Measurements from ENCODE around the gene CASP9.

Gene CASP9

GRCh38 chr1:15557008-15557407 is 33.0 kb upstream of the CASP9 start:
- no peak for DNase-seq (ENCODE audit: low read depth, low spot score)
- Histone ChIP-seq H3K27ac (no peak overlapping the region), H3K9ac (ENCODE audit: insufficient read length) (no peak overlapping the region), H3K4me3 (no peak overlapping the region), H3K36me3 (ENCODE audit: insufficient read depth, low read length) (peaks cover 8% of the 10 kb centered on the region), H3K9me3 (ENCODE audit: low read depth, low read length) (no peaks in the 10 kb centered on the region)
- TF ChIP-seq FOXP2 (optimal IDR thresholded peaks at IDR 0.05; ENCODE audit: control extremely low read depth, extremely low read length, insufficient read depth) = no peak

- H3K27ac ChIP-seq = no peak overlapping the region
- no peak overlapping the region for H3K4me3 ChIP-seq
- DNase-seq (ENCODE audit: low read depth, low spot score) = no peak
- H3K9me3 ChIP-seq (ENCODE audit: low read depth, low read length) = no peaks in the 10 kb centered on the region
- no peak for TF ChIP-seq EZH2 (IDR thresholded peaks at IDR 0.05)
- TF ChIP-seq POLR2AphosphoS5 (IDR thresholded peaks at IDR 0.05; ENCODE audit: borderline replicate concordance, low read depth, low read length) = no peak
- no peak overlapping the region for H3K9ac ChIP-seq (ENCODE audit: insufficient read length)
- H3K36me3 ChIP-seq (ENCODE audit: insufficient read depth, low read length) = peaks cover 15% of the 10 kb centered on the region
These were observed 26.6 kb upstream of the CASP9 start for GRCh38 chr1:15550573-15550972.

GRCh38 chr1:15546641-15547040 is 22.6 kb upstream of the CASP9 start:
- no peak overlapping the region for H3K4me3 ChIP-seq
- peaks cover 19% of the 10 kb centered on the region for H3K36me3 ChIP-seq (ENCODE audit: insufficient read depth, low read length)
- no peak overlapping the region for H3K27ac ChIP-seq
- no peak for DNase-seq (ENCODE audit: low read depth, low spot score)
- no peak overlapping the region for H3K9ac ChIP-seq (ENCODE audit: insufficient read length)
- TF ChIP-seq EZH2 (IDR thresholded peaks at IDR 0.05) = no peak
- no peak for TF ChIP-seq FOXP2 (optimal IDR thresholded peaks at IDR 0.05; ENCODE audit: control extremely low read depth, extremely low read length, insufficient read depth)
- no peak for TF ChIP-seq POLR2AphosphoS5 (IDR thresholded peaks at IDR 0.05; ENCODE audit: borderline replicate concordance, low read depth, low read length)
- no peaks in the 10 kb centered on the region for H3K9me3 ChIP-seq (ENCODE audit: low read depth, low read length)

- no peak for DNase-seq (ENCODE audit: low read depth, low spot score)
- H3K36me3 ChIP-seq (ENCODE audit: insufficient read depth, low read length) = peaks cover 20% of the 10 kb centered on the region
- no peak overlapping the region for H3K9ac ChIP-seq (ENCODE audit: insufficient read length)
- H3K27ac ChIP-seq = no peak overlapping the region
- no peaks in the 10 kb centered on the region for H3K9me3 ChIP-seq (ENCODE audit: low read depth, low read length)
- TF ChIP-seq FOXP2 (optimal IDR thresholded peaks at IDR 0.05; ENCODE audit: control extremely low read depth, extremely low read length, insufficient read depth) (no peak), POLR2AphosphoS5 (IDR thresholded peaks at IDR 0.05; ENCODE audit: borderline replicate concordance, low read depth, low read length) (no peak), EZH2 (IDR thresholded peaks at IDR 0.05) (no peak)
- H3K4me3 ChIP-seq = no peak overlapping the region
These were observed 19.9 kb upstream of the CASP9 start for GRCh38 chr1:15543589-15544568.

GRCh38 chr1:15543251-15543588 is 19.2 kb upstream of the CASP9 start:
- TF ChIP-seq FOXP2 (optimal IDR thresholded peaks at IDR 0.05; ENCODE audit: control extremely low read depth, extremely low read length, insufficient read depth) (no peak), POLR2AphosphoS5 (IDR thresholded peaks at IDR 0.05; ENCODE audit: borderline replicate concordance, low read depth, low read length) (no peak), EZH2 (IDR thresholded peaks at IDR 0.05) (no peak)
- Histone ChIP-seq H3K27ac (no peak overlapping the region), H3K4me3 (no peak overlapping the region), H3K9ac (ENCODE audit: insufficient read length) (no peak overlapping the region), H3K36me3 (ENCODE audit: insufficient read depth, low read length) (peaks cover 17% of the 10 kb centered on the region), H3K9me3 (ENCODE audit: low read depth, low read length) (no peaks in the 10 kb centered on the region)
- DNase-seq (ENCODE audit: low read depth, low spot score) = no peak

- peaks cover 11% of the 10 kb centered on the region for H3K36me3 ChIP-seq (ENCODE audit: insufficient read depth, low read length)
These were observed 18.6 kb upstream of the CASP9 start for GRCh38 chr1:15542388-15543250.

GRCh38 chr1:15541231-15541792 is 17.3 kb upstream of the CASP9 start:
- TF ChIP-seq FOXP2 (optimal IDR thresholded peaks at IDR 0.05; ENCODE audit: control extremely low read depth, extremely low read length, insufficient read depth) = no peak
- TF ChIP-seq POLR2AphosphoS5 (IDR thresholded peaks at IDR 0.05; ENCODE audit: borderline replicate concordance, low read depth, low read length) = no peak
- TF ChIP-seq EZH2 (IDR thresholded peaks at IDR 0.05) = no peak
- Histone ChIP-seq H3K9me3 (ENCODE audit: low read depth, low read length) (no peaks in the 10 kb centered on the region), H3K4me3 (no peak overlapping the region), H3K36me3 (ENCODE audit: insufficient read depth, low read length) (peaks cover 8% of the 10 kb centered on the region; the same call in 1 of the 2 replicates), H3K9ac (ENCODE audit: insufficient read length) (no peak overlapping the region), H3K27ac (no peak overlapping the region)
- no peak for DNase-seq (ENCODE audit: low read depth, low spot score)

More at GRCh38 chr1:15542388-15543250, 18.6 kb upstream of the CASP9 start:
- H3K9ac ChIP-seq (ENCODE audit: insufficient read length) = no peak overlapping the region
- DNase-seq (ENCODE audit: low read depth, low spot score) = no peak
- H3K9me3 ChIP-seq (ENCODE audit: low read depth, low read length) = no peaks in the 10 kb centered on the region
- no peak overlapping the region for H3K4me3 ChIP-seq
- no peak overlapping the region for H3K27ac ChIP-seq
- no peak for TF ChIP-seq EZH2 (IDR thresholded peaks at IDR 0.05)
- TF ChIP-seq POLR2AphosphoS5 (IDR thresholded peaks at IDR 0.05; ENCODE audit: borderline replicate concordance, low read depth, low read length) = no peak
- no peak for TF ChIP-seq FOXP2 (optimal IDR thresholded peaks at IDR 0.05; ENCODE audit: control extremely low read depth, extremely low read length, insufficient read depth)

GRCh38 chr1:15540186-15540585 is 16.2 kb upstream of the CASP9 start:
- no peak for TF ChIP-seq EZH2 (IDR thresholded peaks at IDR 0.05)
- no peak for TF ChIP-seq POLR2AphosphoS5 (IDR thresholded peaks at IDR 0.05; ENCODE audit: borderline replicate concordance, low read depth, low read length)
- TF ChIP-seq FOXP2 (optimal IDR thresholded peaks at IDR 0.05; ENCODE audit: control extremely low read depth, extremely low read length, insufficient read depth) = no peak
- no peak overlapping the region for H3K9ac ChIP-seq (ENCODE audit: insufficient read length)
- no peaks in the 10 kb centered on the region for H3K9me3 ChIP-seq (ENCODE audit: low read depth, low read length)
- no peak for DNase-seq (ENCODE audit: low read depth, low spot score)
- H3K36me3 ChIP-seq (ENCODE audit: insufficient read depth, low read length) = peaks cover 4% of the 10 kb centered on the region; the same call in 1 of the 2 replicates
- H3K27ac ChIP-seq = no peak overlapping the region
- no peak overlapping the region for H3K4me3 ChIP-seq
